Fibroblast of skin of left biceps (primary cell): ENCODE data around the gene ACAD8.
"Not testable (repeated sequence)": the region's sequence is repeated elsewhere in the genome, so short reads cannot be mapped to it uniquely, and the experiment has no call there.

ENCODE experiments used
- DNase-seq, 2 experiments: peaks; one replicate each; pipeline ENCODE4 v3.0.0-alpha.2; 2013; ENCODE audit warnings: low read depth in 2 of 2

The ACAD8 gene

GRCh38 chr11:134266841-134267251, 13.5 kb downstream of the ACAD8 start:
- DNase-seq = peak; percentile 49 to 57

- no peak for DNase-seq
These were observed 14.1 kb downstream of the ACAD8 start for GRCh38 chr11:134267461-134267860.

- no peak for DNase-seq
These were observed 14.6 kb downstream of the ACAD8 start for GRCh38 chr11:134267966-134268365.

DNA sequence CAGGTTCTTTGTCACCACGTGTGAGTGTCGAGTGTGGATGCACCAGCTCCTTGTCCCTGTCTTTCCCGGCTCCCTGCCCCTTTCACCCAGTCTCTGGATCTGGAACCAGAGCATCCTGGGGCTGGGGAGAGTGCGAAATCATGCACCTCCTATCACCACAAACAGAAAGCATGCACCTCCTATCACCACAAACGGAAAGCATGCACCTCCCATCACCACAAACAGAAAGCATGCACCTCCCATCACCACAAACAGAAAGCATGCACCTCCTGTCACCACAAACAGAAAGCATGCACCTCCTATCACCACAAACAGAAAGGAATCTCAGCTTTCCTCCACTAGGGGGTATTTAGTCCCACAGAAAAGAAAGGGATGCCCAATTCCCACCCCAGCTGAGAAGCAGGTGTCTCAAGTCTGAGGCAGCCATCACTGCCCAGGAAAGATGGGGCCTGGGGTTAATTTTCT, 16.9 kb downstream of the ACAD8 start:
- no peak for DNase-seq

DNA sequence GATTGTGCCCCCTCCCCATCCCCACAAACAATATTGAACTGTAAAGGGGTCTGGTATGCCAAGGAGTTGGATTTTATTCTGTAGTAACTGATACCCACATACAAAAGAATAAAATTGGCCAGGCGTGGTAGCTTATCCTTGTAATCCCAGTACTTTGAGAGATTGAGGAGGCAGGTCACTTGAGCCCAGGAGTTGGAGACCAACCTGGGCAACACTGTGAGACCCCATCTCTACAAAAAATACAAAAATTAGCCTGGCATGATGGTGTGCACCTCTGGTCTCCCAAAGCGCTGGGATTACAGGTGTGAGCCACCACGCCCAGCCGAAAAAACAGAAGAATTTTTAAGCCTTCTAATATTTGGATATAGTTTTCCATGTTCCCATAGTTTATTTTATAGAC, 18.6 kb downstream of the ACAD8 start:
- DNase-seq = no peak

- DNase-seq = no peak
These were observed 19.3 kb downstream of the ACAD8 start for GRCh38 chr11:134272381-134273316.

- DNase-seq = no peak
These were observed 19.9 kb downstream of the ACAD8 start for GRCh38 chr11:134273317-134273712.

- DNase-seq = no peak
These were observed 21.8 kb downstream of the ACAD8 start for GRCh38 chr11:134275188-134275533.

DNA sequence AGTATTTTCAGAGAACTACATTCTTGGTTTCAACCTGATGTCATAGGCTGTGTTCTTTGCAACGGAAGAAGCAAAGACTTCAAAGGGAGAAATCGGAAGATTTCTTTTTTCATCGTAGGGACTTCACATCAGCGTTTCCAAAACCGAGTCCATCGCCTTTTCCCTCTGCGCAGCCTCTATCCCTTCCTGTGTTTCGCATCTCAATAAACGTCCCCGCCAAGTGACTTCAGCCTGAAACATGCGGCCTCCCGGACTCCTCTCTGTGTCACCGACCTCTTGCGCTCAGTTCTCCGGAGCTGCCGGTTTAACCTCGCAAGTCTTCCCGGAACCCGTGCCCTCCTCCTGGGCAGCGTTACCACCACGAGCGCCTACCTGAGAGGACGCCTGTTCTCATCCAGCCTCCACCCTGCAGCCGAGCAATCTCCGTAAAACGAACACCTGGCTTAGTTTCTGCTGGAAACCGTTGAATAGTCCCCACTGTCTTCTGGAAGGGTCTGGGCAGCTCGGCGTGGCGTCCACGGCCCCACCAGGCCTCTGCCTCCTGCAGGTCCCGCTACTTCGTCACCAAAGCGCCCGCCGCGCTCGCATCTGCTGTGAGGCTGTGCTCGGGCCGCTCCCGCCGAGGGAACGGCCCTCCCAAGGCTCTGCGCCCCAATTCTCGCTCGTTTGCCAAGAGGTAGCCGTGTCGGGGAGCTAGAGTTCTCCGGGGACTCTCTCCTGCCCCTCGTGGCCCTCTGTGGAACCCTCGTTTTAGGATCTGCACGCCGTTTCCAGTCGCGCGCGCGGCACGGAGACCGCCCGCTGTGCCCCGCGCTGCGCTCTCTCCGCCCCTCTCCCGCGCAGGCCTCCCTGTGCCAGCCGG, 22.4 kb downstream of the ACAD8 start, which contains the start of gene GLB1L3:
GLB1L3 (plus strand) TSS at position 846 of the 862 bp plus-strand sequence. CDS start 362 bp downstream, outside the sequence.
- DNase-seq = no peak

DNA sequence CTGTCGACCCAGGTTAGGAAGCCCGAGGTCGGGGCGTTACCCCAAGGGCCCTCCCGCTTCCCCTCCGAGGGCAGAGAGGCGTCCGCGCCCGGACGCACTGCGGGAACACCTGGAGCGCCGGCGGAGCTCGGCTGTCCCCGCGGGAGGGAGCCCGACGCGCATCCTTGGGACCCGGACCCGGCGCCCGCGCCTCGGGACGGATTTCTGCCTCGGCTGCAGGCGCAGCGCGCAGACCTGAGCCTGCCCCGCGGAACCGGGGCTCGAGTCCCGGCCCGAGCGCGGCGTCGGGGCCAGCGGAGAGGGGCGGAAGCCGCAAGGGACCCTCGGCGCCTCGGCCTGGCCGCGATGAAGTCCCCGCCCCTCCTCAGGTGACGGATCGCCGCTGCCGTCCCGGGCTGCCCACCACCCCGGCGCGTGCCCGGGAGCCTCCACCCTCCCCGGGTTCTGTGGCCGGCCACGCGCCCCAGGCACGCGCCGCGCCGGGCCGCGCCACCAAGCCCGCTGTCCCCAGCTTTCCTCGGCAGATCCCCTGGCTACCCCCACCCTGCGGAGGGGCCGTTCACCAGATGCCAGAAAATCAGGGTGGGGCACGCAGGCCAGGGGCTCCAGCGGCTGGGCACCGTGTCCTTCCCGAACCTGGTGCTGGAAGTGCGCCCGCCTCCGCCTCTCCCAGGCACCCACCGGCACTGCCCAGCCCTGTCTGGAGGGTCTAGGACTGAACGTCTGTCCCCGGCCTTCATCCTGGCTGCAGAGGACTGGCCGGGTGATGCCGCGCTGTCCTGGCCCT, 23.2 kb downstream of the ACAD8 start:
- DNase-seq = no peak

DNA sequence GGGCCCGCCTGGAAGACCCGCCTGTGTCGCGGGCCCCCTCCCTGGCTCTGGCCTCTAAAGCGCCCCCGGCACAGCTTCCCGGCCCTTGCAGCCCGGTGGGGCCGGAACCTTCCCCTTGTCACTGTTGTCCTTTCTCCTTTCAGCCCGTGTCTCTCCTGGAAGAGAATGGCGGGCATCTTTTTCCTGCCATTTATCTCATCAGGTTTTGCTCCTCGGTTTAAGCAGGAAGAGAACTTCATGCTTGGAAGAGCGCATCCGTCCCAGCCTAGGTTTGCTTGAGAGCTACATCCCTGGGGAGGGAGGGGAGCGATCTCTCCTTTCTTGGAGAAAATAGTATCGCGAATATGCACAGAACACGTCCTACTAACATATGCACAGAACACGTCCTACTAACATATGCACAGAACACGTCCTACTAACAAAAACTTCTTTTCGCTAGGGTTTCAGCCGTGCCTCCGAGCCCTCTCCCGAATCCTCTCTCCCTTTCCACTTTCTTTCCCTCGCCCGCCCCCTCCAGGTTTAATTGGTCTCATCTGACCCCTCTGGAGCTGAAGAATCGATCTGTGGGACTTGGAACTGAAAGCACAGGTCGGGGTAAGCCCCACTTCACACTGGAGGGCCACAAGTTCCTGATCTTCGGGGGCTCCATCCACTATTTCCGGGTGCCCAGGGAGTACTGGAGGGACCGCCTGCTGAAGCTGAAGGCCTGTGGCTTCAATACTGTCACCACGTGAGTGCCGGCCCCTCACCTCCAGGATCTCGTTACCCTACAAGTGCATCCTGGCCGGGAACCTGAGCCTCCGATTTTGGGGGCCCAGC, 24.0 kb downstream of the ACAD8 start:
- no peak for DNase-seq

- no peak for DNase-seq
These were observed 25.0 kb downstream of the ACAD8 start for GRCh38 chr11:134278356-134278755.

- not testable (repeated sequence) for DNase-seq
These were observed 28.3 kb downstream of the ACAD8 start for GRCh38 chr11:134281635-134282034.

GRCh38 chr11:134282121-134283045, 29.0 kb downstream of the ACAD8 start:
- DNase-seq = no peak

DNA sequence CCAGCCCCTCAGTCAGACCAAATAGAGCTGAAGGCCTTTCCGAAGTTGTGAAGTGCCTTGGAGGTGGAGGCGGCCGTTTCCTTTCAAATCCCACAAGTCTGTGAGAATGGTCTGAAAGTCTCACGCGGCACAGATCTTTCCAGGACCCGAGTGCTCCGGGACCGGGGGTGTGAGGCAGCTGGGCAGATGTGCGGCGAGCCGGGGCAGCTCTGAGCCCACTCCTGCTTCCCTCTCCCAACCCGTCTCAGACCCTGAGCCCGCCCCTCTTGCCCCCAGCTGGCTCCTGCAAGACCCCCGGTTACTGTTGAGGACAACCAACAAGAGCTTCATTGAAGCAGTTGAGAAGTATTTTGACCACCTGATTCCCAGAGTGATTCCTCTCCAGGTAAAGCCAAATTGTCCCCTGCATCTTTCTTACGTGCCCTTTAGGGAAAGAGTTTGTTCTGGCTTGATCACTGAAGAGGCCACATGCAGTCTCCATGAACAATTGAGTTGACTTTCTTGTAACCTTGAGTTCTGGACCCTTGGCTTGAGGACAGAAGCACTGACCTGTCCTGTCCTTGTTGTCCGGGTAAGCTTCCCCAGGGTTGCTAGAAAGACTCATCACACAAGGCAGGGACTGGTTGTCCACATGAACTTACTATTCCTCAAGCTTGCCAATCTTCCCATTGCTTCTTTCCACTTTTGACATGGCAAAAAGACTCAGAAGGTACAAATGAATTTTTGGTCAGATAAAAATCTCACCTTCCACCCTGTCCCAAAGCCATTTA, 30.3 kb downstream of the ACAD8 start:
- no peak for DNase-seq

GRCh38 chr11:134284349-134284748, 31.0 kb downstream of the ACAD8 start:
- DNase-seq = not testable (repeated sequence)

DNA sequence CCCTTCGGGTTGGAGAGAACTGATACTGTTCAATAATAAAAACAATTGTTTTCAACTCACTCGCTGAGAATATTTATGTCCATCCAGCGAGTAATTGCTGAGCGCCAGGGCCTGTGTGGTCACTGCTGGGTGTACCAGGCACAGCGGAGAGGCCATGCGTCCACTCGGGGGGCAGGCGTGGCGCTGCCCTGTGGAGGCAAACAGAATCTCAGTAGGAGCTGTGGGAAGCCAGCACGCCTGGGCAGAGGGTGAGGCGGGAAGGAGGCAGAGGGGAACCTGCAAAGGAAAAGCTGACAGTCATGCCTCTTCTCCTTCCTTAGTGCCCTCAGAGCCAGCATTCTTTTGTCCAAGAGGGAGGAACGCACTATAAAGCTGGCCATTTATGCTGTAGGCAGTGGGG, 34.2 kb downstream of the ACAD8 start:
- no peak for DNase-seq

- no peak for DNase-seq
These were observed 35.1 kb downstream of the ACAD8 start for GRCh38 chr11:134288486-134288885.

DNA sequence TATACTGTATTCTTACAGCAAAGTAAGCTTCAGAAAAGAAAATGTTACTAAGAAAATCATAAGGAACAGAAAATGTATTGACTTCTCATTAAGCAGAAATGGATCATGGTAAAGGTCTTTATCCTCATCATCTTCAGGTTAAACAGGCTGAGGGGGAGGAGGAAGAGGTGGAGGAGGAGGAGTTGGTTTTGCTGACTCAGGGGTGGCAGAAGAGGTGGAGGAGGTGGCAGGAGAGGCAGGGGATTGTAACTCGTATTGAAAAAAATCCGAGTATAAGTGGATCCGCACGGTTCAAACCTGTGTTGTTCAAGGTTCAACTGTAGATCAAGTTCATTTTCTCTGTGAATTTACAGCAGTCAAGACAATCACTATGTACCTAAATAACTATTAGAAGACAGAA, 35.8 kb downstream of the ACAD8 start:
- DNase-seq = no peak
